Astrocyte (in vitro differentiated cells and primary cell): ENCODE results near the gene GIPR. TPM values are rescaled to one million over a fixed set of nuclear protein-coding genes. Genes with fewer than 3 reads are reported as not detected.

Experiments used
- DNase-seq: peaks from one replicate; pipeline ENCODE4 v3.0.0-alpha.2; 2010; ENCODE audit warnings: low read depth
- FAIRE-seq: peaks from 2 replicates; lab custom pipeline; 2011; peaks lifted over from hg19 to GRCh38; lab: Jason Lieb, UNC
- H2AFZ ChIP-seq: 2 replicates; pipeline ENCODE4 v1.6.0; 2012; ENCODE audit warnings: low read depth, low read length, inconsistent platforms
- H3K27ac ChIP-seq: 2 replicates; pipeline ENCODE4 v1.5.1; 2011; ENCODE audit warnings: low read depth, low read length, inconsistent platforms
- H3K27me3 ChIP-seq: 2 replicates; pipeline ENCODE4 v1.6.0; 2011; ENCODE audit warnings: low read length, inconsistent platforms; ENCODE audit not compliant: insufficient read depth
- H3K36me3 ChIP-seq: 2 replicates; pipeline ENCODE4 v1.5.1; 2011; ENCODE audit warnings: low read length, inconsistent platforms; ENCODE audit not compliant: insufficient read depth
- H3K4me1 ChIP-seq: 2 replicates; pipeline ENCODE4 v1.5.1; 2011; ENCODE audit warnings: low read length, inconsistent platforms; ENCODE audit not compliant: insufficient read depth
- H3K4me2 ChIP-seq: 2 replicates; pipeline ENCODE4 v1.6.0; 2012; ENCODE audit warnings: low read length, inconsistent platforms
- H3K4me3 ChIP-seq: 2 replicates; pipeline ENCODE4 v1.5.1; 2011; ENCODE audit warnings: low read depth, mild to moderate bottlenecking, low read length, inconsistent platforms; ENCODE audit not compliant: insufficient read depth
- H3K79me2 ChIP-seq: 2 replicates; pipeline ENCODE4 v1.6.0; 2012; ENCODE audit warnings: mild to moderate bottlenecking, low read length, inconsistent platforms; ENCODE audit not compliant: insufficient read depth
- H3K9ac ChIP-seq: 2 replicates; pipeline ENCODE4 v1.6.0; 2012; ENCODE audit warnings: mild to moderate bottlenecking, low read length, inconsistent platforms
- H3K9me3 ChIP-seq: 2 replicates; pipeline ENCODE4 v1.5.1; 2012; ENCODE audit warnings: low read depth, mild to moderate bottlenecking, low read length, inconsistent platforms; ENCODE audit not compliant: insufficient read depth
- H4K20me1 ChIP-seq: 2 replicates; pipeline ENCODE4 v1.6.0; 2012; ENCODE audit warnings: low read length, inconsistent platforms; ENCODE audit not compliant: insufficient read depth
- H3K27ac Mint-ChIP-seq: one replicate; pipeline ENCODE4 v1.8.0; 2021; ENCODE audit warnings: mild to moderate bottlenecking, mixed read lengths; ENCODE audit not compliant: unreplicated experiment
- H3K27me3 Mint-ChIP-seq: one replicate; pipeline ENCODE4 v1.8.0; 2021; ENCODE audit warnings: low read depth, mixed read lengths; ENCODE audit not compliant: unreplicated experiment
- H3K36me3 Mint-ChIP-seq: one replicate; pipeline ENCODE4 v1.8.0; 2021; ENCODE audit warnings: low read depth, mixed read lengths; ENCODE audit not compliant: unreplicated experiment
- H3K4me1 Mint-ChIP-seq: one replicate; pipeline ENCODE4 v1.8.0; 2021; ENCODE audit warnings: low read depth, mixed read lengths; ENCODE audit not compliant: unreplicated experiment
- H3K4me3 Mint-ChIP-seq: one replicate; pipeline ENCODE4 v1.8.0; 2021; ENCODE audit warnings: mild to moderate bottlenecking, moderate library complexity, mixed read lengths; ENCODE audit not compliant: unreplicated experiment
- H3K9me3 Mint-ChIP-seq: one replicate; pipeline ENCODE4 v1.8.0; 2021; ENCODE audit warnings: mild to moderate bottlenecking, mixed read lengths; ENCODE audit not compliant: unreplicated experiment
- EZH2 ChIP-seq: IDR thresholded peaks from 2 replicates; pipeline ENCODE4 v1.6.1; 2012; ENCODE audit warnings: mild to moderate bottlenecking, low read length, inconsistent platforms; ENCODE audit not compliant: insufficient read depth
- total RNA-seq: library from RNA; stranded (reverse); gene quantifications from 2 replicates; pipeline ENCODE4 v1.2.1, GENCODE V29; 2021
- TF ChIP-seq, protein P1 (sequence below): IDR thresholded peaks from 2 replicates; pipeline ENCODE4 v1.5.1; 2011; ENCODE audit warnings: low read depth, mild to moderate bottlenecking, inconsistent platforms, low read length, moderate library complexity; ENCODE audit not compliant: insufficient read depth

Gene GIPR
- total RNA-seq, 1 donor from 2014 or later, result 4.4 TPM

DNA sequence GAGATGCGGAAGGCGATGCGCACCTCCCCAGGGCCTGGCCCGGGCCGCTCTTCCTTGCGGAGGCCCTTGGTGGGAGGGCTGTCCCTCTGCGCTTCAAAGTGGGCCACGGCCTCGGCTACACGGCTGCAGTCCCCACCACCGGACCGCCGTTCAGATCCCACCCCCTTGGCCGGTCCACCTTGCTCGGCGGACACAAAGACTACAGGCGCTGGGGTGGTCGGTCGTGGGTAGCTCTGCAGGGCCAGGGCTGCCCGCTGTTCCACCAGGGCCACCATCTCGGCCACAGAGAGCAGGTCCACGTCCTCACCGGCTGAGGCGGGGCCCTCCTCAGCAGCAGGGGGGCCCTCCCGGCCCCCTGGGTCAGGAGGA, 44.7 kb downstream of the GIPR start:
- no peak overlapping the region for H2AFZ ChIP-seq
- no peak overlapping the region for H3K27ac ChIP-seq
- Mint-ChIP-seq H3K27ac (no peak overlapping the region), H3K4me1 (peaks cover 15% of the 10 kb centered on the region), H3K36me3 (peaks cover 10% of the 10 kb centered on the region), H3K9me3 (no peaks in the 10 kb centered on the region), H3K27me3 (no peaks in the 10 kb centered on the region), H3K4me3 (no peak overlapping the region)
- no peak overlapping the region for H3K4me2 ChIP-seq
- no peaks in the 10 kb centered on the region for H3K9me3 ChIP-seq
- DNase-seq (no peak), FAIRE-seq (no peak)
- H3K36me3 ChIP-seq, result no peaks in the 10 kb centered on the region
- peaks cover 12% of the 10 kb centered on the region for H3K4me1 ChIP-seq
- no peaks in the 10 kb centered on the region for H3K27me3 ChIP-seq
- peaks cover 12% of the 10 kb centered on the region for H4K20me1 ChIP-seq
- no peak for TF ChIP-seq EZH2
- TF ChIP-seq, protein P1, sequence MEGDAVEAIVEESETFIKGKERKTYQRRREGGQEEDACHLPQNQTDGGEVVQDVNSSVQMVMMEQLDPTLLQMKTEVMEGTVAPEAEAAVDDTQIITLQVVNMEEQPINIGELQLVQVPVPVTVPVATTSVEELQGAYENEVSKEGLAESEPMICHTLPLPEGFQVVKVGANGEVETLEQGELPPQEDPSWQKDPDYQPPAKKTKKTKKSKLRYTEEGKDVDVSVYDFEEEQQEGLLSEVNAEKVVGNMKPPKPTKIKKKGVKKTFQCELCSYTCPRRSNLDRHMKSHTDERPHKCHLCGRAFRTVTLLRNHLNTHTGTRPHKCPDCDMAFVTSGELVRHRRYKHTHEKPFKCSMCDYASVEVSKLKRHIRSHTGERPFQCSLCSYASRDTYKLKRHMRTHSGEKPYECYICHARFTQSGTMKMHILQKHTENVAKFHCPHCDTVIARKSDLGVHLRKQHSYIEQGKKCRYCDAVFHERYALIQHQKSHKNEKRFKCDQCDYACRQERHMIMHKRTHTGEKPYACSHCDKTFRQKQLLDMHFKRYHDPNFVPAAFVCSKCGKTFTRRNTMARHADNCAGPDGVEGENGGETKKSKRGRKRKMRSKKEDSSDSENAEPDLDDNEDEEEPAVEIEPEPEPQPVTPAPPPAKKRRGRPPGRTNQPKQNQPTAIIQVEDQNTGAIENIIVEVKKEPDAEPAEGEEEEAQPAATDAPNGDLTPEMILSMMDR, result no peak
- H3K9ac ChIP-seq, result no peak overlapping the region
- no peak overlapping the region for H3K4me3 ChIP-seq
- H3K79me2 ChIP-seq, result peaks cover 59% of the 10 kb centered on the region

DNA sequence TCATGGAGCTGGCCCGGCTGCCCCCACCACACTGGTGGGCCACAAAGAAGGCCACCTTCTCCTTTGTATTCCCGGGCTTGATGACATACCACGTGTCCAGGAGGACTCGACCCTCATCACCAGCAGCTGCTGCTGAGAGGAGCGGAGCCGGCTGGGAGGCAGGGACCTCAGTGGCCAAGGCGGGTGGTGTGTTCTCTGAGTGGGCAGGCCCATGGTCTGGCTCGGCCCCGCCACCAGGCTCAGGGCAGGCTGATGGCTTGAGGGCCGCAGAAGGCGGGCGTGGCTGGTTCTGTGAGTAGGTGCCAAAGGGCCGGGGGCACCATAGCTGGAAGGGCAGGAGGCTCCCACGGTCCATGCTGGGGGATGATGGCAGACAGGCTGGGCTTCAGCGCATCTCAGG, 45.1 kb downstream of the GIPR start:
- H3K36me3 ChIP-seq, result no peaks in the 10 kb centered on the region
- H3K4me2 ChIP-seq, result no peak overlapping the region
- H3K27me3 Mint-ChIP-seq, result no peaks in the 10 kb centered on the region
- no peaks in the 10 kb centered on the region for H3K9me3 ChIP-seq
- H2AFZ ChIP-seq, result no peak overlapping the region
- peaks cover 63% of the 10 kb centered on the region for H3K79me2 ChIP-seq
- FAIRE-seq, result no peak
- no peak for TF ChIP-seq EZH2
- TF ChIP-seq, protein P1, result no peak
- no peak overlapping the region for H3K9ac ChIP-seq
- H3K27me3 ChIP-seq, result no peaks in the 10 kb centered on the region
- H3K4me1 ChIP-seq, result peaks cover 17% of the 10 kb centered on the region
- no peak overlapping the region for H3K4me3 Mint-ChIP-seq
- no peak overlapping the region for H3K27ac Mint-ChIP-seq
- no peak for DNase-seq
- H4K20me1 ChIP-seq, result peaks cover 12% of the 10 kb centered on the region
- no peak overlapping the region for H3K27ac ChIP-seq
- H3K9me3 Mint-ChIP-seq, result no peaks in the 10 kb centered on the region
- H3K4me3 ChIP-seq, result no peak overlapping the region
- peaks cover 20% of the 10 kb centered on the region for H3K4me1 Mint-ChIP-seq
- peaks cover 10% of the 10 kb centered on the region for H3K36me3 Mint-ChIP-seq

DNA sequence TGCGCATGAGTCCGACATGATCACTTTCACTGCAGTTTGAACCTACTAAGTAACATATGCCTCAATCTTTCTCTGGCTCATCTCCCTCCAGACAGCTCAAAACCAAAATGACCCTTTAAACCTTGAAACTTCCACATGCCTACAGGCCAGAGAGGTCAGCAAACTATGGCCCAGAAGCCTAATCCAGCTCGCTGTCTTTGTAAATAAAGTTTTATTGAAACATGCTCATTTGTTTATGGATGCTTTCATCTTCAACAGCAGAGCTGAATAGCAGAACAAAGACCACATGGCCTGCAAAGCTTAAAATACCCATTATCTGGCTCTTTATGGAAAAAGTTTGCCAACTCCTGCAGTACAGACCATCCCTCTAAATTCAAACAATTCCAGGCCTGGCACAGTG, 47.1 kb downstream of the GIPR start:
- H3K27me3 ChIP-seq, result no peaks in the 10 kb centered on the region
- DNase-seq, result no peak
- H3K4me1 ChIP-seq, result peaks cover 19% of the 10 kb centered on the region
- no peak overlapping the region for H2AFZ ChIP-seq
- TF ChIP-seq, protein P1, result no peak
- TF ChIP-seq EZH2, result no peak
- Mint-ChIP-seq H3K27ac (no peak overlapping the region), H3K9me3 (no peaks in the 10 kb centered on the region), H3K27me3 (no peaks in the 10 kb centered on the region), H3K36me3 (peaks cover 14% of the 10 kb centered on the region), H3K4me1 (peaks cover 26% of the 10 kb centered on the region), H3K4me3 (peak overlapping the region; percentile 35)
- H3K4me2 ChIP-seq, result no peak overlapping the region
- no peak overlapping the region for H3K9ac ChIP-seq
- H3K27ac ChIP-seq, result no peak overlapping the region
- no peaks in the 10 kb centered on the region for H3K9me3 ChIP-seq
- H3K4me3 ChIP-seq, result no peak overlapping the region
- peaks cover 82% of the 10 kb centered on the region for H3K79me2 ChIP-seq
- peaks cover 12% of the 10 kb centered on the region for H4K20me1 ChIP-seq
- peaks cover 7% of the 10 kb centered on the region for H3K36me3 ChIP-seq
- FAIRE-seq, result no peak
